ENCODE results near the gene RBM26. TPM values are rescaled to one million over a fixed set of nuclear protein-coding genes. Genes with fewer than 3 reads are reported as not detected.

RBM26 gene
- total and polyA plus RNA-seq, 4 donors: 6.4 to 18.4 (median 12.3) TPM

- WGBS: 91% methylated on average over 1 of the region's 1 CpG
These were observed 13.3 kb upstream of the RBM26 start for GRCh38 chr13:79419365-79419764.

More at GRCh38 chr13:79419365-79419764, 13.3 kb upstream of the RBM26 start:
- Histone ChIP-seq H3K27me3 (ENCODE audit: control insufficient read depth in 4 of 4, insufficient read depth in 4 of 4, low read length in 3 of 4) (no peaks in the 10 kb centered on the region), H3K36me3 (ENCODE audit: control insufficient read depth in 4 of 4, insufficient read depth in 3 of 4, low read depth in 1 of 4, low read length in 3 of 4) (no peaks in the 10 kb centered on the region), H3K27ac (ENCODE audit: low read depth in 1 of 2, low read length in 2 of 2) (no peak overlapping the region), H3K4me1 (ENCODE audit: control insufficient read depth in 4 of 4, insufficient read depth in 4 of 4, low read length in 3 of 4) (no peaks in the 10 kb centered on the region), H3K9me3 (ENCODE audit: control insufficient read depth in 4 of 4, low read length in 3 of 4) (no peaks in the 10 kb centered on the region), H3K4me3 (ENCODE audit: low read depth in 1 of 3, low read length in 3 of 3) (no peak overlapping the region), H3K9ac (ENCODE audit: low read depth in 1 of 2, low read length in 2 of 2) (no peak overlapping the region)
- no peak for DNase-seq (ENCODE audit: low spot score)
- TF ChIP-seq ZBTB33 (IDR thresholded peaks at IDR 0.05): no peak
- no peak for TF ChIP-seq SP1 (IDR thresholded peaks at IDR 0.05)
- no peak for TF ChIP-seq HNF4G (IDR thresholded peaks at IDR 0.05)
- no peak for TF ChIP-seq FOXA1 (IDR thresholded peaks at IDR 0.05)
- no peak for TF ChIP-seq MAX (IDR thresholded peaks at IDR 0.05)
- TF ChIP-seq RAD21 (IDR thresholded peaks at IDR 0.05): no peak
- TF ChIP-seq EGR1 (IDR thresholded peaks at IDR 0.05; ENCODE audit: low read depth in 2 of 2): no peak
- TF ChIP-seq REST (IDR thresholded peaks at IDR 0.05): no peak
- no peak for TF ChIP-seq JUND (IDR thresholded peaks at IDR 0.05)
- no peak for TF ChIP-seq ATF3 (IDR thresholded peaks at IDR 0.05)
- TF ChIP-seq FOXA2 (IDR thresholded peaks at IDR 0.05): no peak
- TF ChIP-seq RXRA (IDR thresholded peaks at IDR 0.05): no peak
- TF ChIP-seq TAF1 (conservative IDR thresholded peaks at IDR 0.05): no peak
- TF ChIP-seq HNF4A (conservative IDR thresholded peaks at IDR 0.05): no peak
- TF ChIP-seq CTCF (IDR thresholded peaks at IDR 0.05; ENCODE audit: low read depth, low read length, missing input control): no peak
- TF ChIP-seq YY1 (IDR thresholded peaks at IDR 0.05): no peak
- TF ChIP-seq GABPA (IDR thresholded peaks at IDR 0.05 in 1 of 2, conservative IDR thresholded peaks at IDR 0.05 in 1 of 2): no peak
